ENCODE data around the gene NKAIN2.

DNA sequence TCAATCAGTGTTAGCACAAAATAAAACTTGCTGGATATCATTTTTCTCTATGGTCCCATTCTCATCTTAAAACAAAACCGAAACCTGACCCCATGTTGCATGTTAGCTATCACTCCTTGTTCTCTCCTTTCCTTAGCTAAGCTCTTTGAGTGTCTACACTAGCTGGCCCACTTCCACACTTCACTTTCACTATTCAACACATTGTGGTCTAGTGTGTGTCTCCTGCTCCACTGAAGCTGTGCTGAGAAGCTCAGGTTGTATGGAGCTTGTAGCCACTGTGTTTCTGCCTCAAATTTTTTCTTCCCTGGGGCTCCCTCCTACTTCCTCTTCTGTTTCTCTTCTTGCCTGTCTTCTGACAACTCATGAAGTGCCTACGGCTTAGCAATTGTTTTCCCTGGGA is 223.0 kb downstream of the NKAIN2 start:
- TF ChIP-seq, protein P1, sequence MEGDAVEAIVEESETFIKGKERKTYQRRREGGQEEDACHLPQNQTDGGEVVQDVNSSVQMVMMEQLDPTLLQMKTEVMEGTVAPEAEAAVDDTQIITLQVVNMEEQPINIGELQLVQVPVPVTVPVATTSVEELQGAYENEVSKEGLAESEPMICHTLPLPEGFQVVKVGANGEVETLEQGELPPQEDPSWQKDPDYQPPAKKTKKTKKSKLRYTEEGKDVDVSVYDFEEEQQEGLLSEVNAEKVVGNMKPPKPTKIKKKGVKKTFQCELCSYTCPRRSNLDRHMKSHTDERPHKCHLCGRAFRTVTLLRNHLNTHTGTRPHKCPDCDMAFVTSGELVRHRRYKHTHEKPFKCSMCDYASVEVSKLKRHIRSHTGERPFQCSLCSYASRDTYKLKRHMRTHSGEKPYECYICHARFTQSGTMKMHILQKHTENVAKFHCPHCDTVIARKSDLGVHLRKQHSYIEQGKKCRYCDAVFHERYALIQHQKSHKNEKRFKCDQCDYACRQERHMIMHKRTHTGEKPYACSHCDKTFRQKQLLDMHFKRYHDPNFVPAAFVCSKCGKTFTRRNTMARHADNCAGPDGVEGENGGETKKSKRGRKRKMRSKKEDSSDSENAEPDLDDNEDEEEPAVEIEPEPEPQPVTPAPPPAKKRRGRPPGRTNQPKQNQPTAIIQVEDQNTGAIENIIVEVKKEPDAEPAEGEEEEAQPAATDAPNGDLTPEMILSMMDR (IDR thresholded peaks at IDR 0.05; ENCODE audit: low read depth, low read length) = no peak
- TF ChIP-seq, protein P2, sequence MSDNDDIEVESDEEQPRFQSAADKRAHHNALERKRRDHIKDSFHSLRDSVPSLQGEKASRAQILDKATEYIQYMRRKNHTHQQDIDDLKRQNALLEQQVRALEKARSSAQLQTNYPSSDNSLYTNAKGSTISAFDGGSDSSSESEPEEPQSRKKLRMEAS (IDR thresholded peaks at IDR 0.05; ENCODE audit: low read depth, low read length) = no peak
- TF ChIP-seq POLR2A (IDR thresholded peaks at IDR 0.05; ENCODE audit: extremely low read depth, insufficient read length) = no peak
- TF ChIP-seq MYC (IDR thresholded peaks at IDR 0.05; ENCODE audit: low read depth, low read length) = no peak
